Stimulated activated CD4-positive, alpha-beta T cell treated with anti-CD3 and anti-CD28 coated beads, TNF-alpha, amount 100 ng/mL, for 4 hours (primary cell): ENCODE results near the gene ANKRD24.
A peak's percentile ranks its signal among the peaks of the same experiment; 100 is the strongest.
"Not testable (repeated sequence)": the region's sequence is repeated elsewhere in the genome, so short reads cannot be mapped to it uniquely, and the experiment has no call there.

Experiments
- DNase-seq, 3 experiments: peaks; one replicate each; pipeline ENCODE4 v3.0.0-alpha.2; 2020; ENCODE audit warnings: low read depth in 3 of 3

Gene ANKRD24

GRCh38 chr19:4182084-4182810 is at the start of gene ANKRD24, which contains the start of gene SIRT6:
Gene ANKRD24 (plus strand): TSS chr19:4182689. CDS start chr19:4186426, 3,737 bp downstream.
Gene SIRT6 (minus strand): TSS chr19:4182563. CDS start chr19:4182539, 24 bp downstream.
- DNase-seq, result peak; percentile 90 to 93 (median 92)

- DNase-seq, result no peak
Measured at GRCh38 chr19:4134351-4134750, 48.1 kb upstream of the ANKRD24 start.

DNA sequence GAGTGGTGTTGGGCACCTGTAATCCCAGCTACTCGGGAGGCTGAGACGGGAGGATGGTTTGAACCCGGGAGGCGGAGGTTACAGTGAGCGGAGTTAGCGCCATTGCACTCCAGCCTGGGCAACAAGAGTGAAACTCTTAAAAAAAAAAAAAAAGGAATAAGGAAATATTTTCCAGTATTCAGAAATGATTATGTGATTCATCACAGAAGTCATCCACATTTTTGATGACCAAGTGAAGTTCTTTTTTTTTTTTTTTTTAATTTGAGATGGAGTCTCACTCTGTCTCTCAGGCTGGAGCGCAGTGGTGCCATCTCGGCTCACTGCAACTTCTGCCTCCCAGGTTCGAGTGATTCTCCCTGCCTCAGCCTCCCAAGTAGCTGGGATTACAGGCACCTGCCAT is 47.1 kb upstream of the ANKRD24 start:
- not testable (repeated sequence) for DNase-seq

DNA sequence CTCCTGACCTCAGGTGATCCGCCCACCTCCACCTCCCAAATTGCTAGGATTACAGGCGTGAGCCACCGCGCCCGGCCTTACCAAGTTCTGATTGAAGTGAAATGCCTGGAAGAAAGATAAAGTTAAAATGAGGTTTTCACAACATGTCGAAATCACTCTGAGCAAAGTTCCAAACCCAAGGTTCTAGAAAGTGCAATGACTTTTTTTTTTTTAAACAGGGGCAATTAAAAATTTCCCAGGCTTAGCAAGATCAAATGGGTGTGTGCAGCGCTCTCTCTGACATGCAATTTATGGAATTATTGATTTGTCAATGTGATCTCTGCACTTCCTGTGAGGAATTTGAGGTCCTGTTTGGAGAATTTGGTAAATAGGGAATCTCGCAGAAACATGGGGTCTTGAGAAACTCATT is 45.8 kb upstream of the ANKRD24 start:
- DNase-seq, result no peak

DNA sequence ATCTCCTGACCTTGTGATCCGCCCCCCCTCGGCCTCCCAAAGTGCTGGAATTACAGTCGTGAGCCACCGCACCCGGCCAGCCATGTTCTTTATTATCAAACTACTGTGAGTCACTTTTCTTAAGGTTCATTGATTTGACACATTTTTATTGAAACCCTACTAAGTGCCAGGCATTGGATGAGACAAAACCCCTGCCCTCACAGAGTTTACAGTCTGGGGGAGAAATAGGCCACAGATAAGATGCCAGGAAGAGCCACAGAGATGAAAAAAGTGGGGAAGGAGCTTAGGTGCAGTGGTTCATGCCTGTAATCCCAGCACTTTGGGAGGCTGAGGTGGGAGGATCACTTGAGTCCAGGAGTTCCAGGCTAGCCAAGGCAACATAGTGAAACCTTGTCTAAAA is 44.0 kb upstream of the ANKRD24 start:
- DNase-seq, result no peak

DNA sequence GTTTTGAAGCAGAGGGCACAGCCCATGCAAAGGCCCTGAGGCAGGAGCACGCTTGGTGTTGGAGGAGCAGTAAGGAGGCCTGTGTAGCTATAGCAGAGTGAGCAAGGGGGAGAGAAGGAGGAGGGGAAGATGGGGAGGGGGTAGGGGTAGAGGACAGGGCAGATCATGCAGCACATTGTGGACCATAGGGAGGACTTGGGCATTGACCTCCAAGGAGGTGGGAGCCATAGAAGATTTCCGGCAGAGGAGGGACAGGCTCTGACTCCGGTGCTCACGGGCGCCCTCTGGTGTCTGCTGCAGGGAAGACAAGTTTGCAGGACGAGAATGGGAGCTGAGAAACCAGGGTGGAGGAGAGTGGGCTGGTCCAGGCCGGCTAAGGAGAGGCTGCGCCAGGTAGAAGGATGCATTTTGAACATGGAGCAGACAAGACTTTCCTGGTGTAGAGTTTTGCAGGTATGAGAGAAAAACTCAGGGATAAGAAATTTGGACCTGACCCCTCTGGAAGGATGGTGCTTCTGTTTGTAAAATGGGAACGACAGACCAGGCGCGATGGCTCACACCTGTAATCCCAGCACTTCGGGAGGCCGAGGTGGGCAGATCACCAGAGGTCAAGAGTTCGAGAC is 42.8 kb upstream of the ANKRD24 start:
- peak; percentile 78 to 87 (median 81) for DNase-seq

DNA sequence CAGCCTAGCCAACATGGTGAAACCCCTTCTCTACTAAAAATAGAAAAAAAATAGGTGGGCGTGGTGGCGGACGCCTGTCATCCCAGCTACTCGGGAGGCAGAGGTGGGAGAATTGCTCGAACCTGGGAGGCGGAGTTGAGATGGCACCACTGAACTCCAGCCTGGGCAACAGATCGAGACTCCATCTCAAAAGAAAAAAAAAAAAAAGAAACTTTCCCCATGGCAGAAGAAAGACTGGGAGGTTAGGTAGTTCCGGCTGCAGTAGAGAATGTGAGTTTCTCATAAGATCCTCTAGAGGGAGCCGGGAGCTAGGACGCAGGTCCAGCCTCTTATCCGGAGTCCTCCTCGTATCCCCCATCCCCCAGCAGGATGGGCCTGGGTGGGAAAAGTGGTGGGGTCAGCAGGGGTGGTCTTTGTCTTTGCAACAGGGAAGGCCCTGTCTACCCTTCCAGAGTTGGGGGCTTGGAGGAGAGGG is 42.2 kb upstream of the ANKRD24 start:
- DNase-seq, result no peak

- not testable (repeated sequence) for DNase-seq
Measured at GRCh38 chr19:4142916-4143315, 39.6 kb upstream of the ANKRD24 start.

- no peak for DNase-seq
Measured at GRCh38 chr19:4144666-4145249, 37.7 kb upstream of the ANKRD24 start.

GRCh38 chr19:4149518-4150288 is 32.8 kb upstream of the ANKRD24 start:
- no peak for DNase-seq

DNA sequence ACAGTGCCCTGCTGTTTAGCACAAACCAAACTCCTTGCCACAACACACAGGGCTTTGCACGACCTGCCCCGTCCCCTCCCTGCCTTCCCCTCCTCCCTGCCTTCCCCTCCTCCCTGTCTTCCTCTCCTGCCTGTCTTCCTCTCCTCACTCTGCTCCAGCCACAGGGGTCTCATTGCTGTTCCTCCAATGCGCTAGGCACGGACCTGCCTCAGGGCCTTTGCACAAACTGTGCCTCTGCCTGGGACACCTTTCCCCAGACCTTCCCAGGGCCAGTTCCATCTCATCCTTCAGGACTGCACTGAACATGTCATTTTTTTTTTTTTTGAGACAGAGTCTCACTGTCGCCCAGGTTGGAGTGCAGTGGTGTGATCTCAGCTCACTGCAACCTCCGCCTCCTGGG is 30.9 kb upstream of the ANKRD24 start:
- no peak for DNase-seq

- no peak for DNase-seq
Measured at GRCh38 chr19:4152241-4152998, 30.1 kb upstream of the ANKRD24 start.

- DNase-seq, result no peak
Measured at GRCh38 chr19:4154571-4155312, 27.7 kb upstream of the ANKRD24 start.

GRCh38 chr19:4157164-4157563 is 25.3 kb upstream of the ANKRD24 start:
- DNase-seq, result no peak

- not testable (repeated sequence) for DNase-seq
Measured at GRCh38 chr19:4157971-4158370, 24.5 kb upstream of the ANKRD24 start.

DNA sequence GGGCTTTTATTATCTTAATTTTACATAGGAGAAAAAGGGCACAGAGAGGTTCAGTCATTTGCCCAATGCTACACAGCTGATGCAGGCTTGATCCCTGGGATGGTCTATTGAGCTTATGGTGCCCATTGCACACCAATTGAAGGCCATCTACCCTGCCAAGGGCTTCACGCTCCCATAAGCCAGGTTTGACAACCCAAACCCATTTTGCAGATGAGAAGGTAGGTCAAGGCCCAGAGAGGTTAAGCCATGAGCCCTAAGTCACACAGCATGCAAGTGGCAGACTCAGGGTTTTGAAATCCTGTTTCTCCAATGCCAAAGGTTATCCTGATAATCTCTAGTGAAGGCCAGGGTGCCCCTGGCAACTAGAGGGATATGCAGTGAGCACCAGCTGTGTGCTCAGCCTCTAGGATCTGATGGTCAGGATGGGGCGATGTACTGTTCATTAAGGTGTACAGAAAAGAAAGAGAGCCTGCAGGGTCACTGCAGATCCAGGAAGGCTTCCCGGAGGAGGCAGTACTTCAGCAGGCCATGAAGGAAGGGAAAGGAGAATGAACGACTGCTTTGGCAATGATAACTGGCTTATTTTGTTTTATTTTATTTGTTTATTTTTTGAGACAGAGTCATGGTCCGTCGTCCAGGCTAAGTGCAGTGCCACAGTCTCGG is 20.9 kb upstream of the ANKRD24 start:
- DNase-seq, result no peak

DNA sequence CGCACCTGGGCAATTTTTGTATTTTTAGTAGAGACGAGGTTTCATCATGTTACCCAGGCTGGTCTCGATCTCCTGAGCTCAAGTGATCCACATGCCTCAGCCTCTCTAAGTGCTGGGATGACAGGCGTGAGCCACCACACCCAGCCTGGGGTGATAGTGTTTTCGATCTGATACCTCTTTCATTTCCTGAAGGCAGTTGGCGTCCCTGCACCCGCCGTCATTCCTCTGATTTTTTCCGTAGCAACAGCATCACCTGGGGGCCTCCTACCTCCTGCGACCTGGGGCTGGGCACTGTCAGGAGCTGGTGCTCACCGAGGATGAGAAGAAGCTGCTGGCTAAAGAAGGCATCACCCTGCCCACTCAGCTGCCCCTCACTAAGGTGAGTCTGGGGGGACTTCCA is 18.2 kb upstream of the ANKRD24 start:
- DNase-seq, result no peak

GRCh38 chr19:4171676-4172075 is 10.8 kb upstream of the ANKRD24 start:
- DNase-seq, result no peak

DNA sequence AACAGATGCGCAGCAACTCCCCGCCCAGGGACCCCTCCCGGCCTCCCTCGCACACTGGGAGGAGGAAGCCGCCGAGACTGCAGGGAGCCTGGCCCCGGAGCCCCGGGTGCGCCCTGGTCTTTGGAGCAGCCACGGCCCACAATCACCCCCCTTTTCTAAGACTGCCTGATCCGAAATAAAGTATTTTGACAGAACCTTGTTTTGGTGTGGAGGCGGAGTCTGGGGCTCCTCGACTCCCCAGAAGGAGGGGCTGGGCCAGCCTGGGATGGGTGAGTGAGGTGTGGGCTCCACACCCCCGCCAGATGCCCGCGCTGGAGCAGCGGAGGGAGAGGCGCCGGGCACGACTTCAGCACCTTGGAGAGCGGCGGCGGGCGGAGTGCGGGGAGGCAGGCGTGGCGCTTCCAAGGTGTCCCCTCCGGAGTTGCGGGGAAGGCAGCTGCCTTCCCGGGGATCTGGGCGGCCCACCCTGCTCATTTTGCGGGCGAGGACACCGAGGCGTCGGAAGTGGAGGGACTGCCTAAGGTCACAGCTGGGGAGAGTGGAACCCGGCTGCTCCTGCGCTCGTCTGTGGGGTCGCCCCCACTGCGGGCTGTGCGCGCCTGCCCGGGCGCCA is 9.5 kb upstream of the ANKRD24 start:
- peak in 2 of 3 experiments; percentile 24 to 51 for DNase-seq
